HG03575 (cell line): Measurements from ENCODE around the gene RHEB.
A peak's percentile ranks its signal among the peaks of the same experiment; 100 is the strongest.

Experiments used
- ATAC-seq: cut with Tn5 transposase; IDR thresholded peaks from one replicate; pipeline ENCODE4 v1.9.1; 2021; ENCODE audit not compliant: unreplicated experiment, insufficient number of reproducible peaks, low FRiP score; ENCODE audit errors: extremely low read depth

Gene RHEB, protein sequence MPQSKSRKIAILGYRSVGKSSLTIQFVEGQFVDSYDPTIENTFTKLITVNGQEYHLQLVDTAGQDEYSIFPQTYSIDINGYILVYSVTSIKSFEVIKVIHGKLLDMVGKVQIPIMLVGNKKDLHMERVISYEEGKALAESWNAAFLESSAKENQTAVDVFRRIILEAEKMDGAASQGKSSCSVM

DNA sequence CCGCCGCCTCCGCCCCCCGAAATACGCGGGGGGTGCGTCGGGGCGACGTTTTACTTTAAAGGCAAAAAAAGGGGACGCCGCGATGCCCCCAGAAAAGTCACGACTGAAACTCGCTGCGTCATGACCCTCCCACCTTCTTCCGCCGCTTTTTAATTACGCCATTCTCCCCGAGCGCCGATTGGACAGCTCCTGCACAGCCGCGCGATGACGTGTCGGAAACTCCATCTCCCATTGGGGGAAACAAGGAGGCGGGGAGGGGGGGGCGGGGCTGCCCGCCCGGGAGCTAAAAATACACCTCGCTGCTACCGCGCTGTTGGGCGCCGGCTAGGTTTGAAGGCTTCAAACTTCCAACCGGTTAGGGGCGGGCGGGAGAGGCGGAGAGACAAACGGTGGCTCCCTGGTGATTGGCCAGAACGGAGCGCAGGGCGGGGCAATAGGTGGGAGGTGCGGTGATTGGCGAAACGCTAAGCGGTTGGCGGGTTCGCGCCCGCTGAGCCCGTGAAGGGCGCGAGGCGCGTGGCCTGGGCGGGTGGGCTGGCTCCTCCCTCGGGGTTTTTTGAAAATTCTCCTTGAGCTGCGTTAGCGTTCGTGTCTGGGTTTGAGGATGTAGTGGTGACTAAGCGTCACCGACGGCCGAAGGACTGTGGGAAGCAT lies at the start of gene RHEB:
TSS of gene RHEB (minus strand) at position 131 of the 654 bp plus-strand sequence. CDS start 384 bp downstream, outside the sequence.
- ATAC-seq: peak; percentile 53

DNA sequence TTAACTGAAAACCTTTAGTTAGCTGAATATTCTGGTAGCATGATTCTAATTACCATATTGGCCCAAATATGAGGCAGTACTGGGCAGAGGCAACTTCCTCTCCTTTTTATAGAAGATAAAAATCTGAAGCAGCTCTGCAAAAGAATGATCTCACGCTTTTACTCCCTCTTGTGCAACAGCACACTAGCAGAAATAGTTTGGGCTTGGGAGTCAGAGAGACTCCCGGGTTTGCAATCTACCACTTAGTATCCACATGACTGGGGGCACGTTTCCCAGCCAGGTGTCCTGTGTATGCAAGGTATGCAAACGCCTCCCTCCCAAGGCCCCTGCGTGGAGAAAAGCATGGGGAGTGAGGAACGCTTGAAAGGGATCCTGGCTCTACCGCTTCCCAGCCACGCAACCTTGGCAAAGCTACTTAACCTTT lies 47.2 kb upstream of the RHEB start:
- no peak for ATAC-seq

DNA sequence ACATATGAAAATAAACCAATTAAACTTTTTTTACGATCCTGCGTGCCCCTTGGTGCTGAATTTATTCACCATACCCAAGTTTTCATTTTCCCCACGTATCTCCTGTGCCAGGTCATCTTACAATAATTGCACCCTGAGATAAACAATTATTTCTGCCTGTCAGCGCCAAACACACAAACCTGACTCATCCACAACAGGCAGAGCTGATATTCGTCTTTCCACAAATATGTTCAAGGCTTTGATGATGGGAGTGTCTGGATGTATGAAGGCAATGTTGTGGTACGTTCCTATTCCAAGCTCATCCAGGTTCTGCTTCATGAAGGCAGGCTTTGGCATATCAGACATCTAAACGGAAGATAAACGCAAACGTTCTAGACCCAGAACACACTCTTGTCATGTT lies 45.8 kb upstream of the RHEB start:
- no peak for ATAC-seq

DNA sequence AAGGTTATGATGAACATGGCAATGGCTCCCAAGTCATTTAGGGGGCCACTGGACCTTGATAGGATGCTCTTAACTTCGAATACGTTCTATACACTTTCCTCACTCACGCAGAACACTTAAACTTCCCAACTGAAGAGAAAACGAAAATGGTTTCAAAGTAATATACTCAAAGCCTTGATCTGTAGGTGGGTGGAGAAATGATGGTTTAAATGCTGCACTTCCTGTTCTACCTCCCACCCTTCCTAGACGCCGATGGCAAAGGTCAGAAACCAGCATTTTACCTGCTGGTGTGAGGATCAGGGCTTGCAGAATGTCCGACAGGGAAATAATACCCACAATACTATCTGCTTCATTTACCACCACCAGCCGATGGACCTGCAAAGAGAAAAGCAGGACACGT lies 40.5 kb upstream of the RHEB start:
- no peak for ATAC-seq

DNA sequence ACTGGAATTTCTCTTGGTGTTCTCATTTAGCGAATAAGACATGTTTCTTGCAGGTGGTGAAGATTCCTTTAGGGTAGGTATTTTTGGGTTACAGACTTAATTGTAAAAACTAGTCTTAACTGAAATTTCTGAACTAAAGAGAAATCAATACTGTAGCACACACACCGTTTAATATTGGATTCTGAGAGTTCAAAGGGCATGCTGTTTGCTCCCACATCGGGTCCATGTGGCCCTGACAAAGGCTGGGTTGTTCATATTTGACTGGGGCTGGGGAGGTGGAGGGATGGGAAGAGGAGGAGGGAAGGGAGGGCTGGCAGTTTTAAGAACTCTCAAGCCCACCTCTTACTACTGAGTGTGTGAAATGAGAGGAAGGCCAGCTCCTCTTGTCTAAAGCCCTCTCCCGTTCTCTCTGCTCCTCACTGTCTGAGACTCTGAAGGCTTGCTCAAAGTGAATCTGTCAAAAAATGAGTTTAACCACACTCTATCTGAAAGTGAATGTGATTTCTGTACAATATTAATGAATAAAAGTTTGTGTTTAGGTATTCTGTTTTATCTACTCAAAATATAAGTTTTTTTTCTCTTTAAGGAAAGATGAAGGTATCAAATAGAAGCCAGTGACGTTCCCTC lies 40.0 kb upstream of the RHEB start:
- no peak for ATAC-seq

DNA sequence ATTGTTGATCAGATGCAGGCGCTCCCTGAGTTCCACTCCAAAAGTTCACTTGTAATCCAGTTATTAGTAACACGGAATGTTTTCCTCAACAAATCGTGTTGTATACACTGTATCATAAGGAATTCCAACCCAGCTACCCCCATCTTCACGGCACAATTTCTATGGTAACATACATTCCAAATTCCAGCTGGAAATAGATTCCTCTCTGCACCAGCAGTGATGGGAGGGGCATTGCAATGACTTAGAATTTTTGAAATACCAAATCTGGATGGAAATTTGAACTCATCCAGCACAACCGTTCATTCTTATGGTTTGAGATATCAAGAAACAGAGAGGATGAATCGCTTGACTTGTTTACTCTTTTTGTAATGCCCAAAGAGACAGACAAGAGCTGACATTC lies 38.9 kb upstream of the RHEB start:
- ATAC-seq: no peak

DNA sequence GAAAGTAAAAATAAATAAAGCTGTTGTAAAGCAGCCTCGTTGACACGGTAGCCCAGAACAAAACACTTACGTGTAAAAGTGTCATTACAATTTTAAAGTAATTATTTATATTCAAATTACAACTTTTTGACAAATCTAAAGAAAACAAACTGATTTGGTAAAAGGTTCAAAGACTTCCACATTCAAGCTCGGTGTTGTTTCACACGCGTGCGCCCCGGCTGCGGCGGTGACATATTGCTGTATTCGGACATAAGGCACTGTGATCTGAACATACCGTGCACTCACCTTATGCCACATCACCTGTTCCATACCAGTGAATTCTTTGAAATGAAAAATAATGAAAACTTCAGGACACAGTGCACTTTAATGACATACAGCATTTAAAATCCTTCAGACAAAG lies 36.9 kb upstream of the RHEB start:
- ATAC-seq: no peak

DNA sequence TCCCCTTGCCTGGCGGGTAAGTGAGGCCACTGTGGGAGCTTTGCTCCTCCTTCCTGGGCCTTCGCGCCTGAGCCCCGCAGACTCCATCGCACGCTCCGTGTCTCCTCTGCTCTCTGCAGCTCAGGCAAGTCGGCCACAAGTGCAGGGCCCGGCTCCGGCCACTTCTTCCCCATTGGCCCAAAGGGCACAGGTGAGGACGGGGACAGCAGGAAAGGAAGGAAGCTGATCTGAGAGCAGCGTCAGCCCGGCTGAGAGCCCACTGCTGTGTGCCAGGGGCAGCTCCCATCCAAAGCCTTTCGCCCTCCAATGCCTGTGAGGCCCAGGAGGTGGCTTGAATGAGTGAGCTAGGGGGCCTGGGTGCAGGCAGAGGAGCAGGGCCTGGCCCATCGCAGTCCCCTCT lies 33.7 kb upstream of the RHEB start:
- ATAC-seq: no peak

DNA sequence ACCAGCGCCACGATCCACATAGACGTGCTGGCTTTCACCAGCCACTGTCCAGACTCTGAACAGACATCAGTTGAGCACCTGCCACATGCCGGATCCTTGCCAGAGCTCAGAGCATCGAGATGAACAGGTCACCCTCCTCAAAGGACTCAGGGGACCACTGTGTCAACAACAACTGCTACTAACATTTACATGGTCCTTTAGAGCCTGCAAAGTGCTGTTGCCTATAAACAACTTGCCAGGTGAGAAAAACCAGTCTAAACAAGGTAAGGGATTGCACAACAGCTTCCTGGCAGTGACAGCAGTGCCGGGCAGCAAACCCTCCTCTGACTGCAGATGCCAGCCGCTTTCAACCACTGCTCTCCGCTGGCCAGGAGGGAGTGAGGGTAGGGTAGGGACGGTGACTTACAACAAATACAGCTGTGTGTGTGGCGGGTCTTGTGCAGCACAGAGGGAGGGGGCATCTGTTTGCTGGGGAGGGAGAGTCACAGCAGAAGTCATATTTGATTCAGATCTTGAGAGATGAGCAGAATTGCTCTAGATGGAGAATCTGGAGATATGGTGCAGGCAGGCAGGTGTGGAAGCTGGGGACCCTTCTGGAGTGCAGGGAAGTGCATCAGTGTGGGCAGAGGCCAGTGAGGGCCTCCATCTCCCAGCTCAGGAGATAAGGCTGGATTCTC lies 32.8 kb upstream of the RHEB start:
- no peak for ATAC-seq

DNA sequence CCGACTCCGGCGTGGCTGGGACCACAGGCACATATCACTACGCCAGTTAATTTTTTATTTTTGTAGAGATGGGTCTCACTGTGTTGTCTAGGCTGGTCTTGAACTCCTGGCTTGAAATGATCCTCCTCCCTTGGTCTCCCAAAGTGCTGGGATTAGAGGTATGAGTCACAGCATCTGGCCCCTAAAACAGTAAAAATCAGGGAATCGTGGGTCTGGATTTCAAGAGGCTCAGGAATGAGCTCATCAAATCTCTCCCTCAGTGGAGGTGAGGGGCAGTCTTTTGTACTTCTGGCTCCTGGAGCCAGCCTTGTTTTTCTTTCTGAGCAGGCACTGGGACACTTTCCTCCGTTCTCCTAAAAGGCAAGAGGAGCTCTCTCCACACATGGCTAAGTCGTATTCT lies 32.1 kb upstream of the RHEB start:
- ATAC-seq: no peak

DNA sequence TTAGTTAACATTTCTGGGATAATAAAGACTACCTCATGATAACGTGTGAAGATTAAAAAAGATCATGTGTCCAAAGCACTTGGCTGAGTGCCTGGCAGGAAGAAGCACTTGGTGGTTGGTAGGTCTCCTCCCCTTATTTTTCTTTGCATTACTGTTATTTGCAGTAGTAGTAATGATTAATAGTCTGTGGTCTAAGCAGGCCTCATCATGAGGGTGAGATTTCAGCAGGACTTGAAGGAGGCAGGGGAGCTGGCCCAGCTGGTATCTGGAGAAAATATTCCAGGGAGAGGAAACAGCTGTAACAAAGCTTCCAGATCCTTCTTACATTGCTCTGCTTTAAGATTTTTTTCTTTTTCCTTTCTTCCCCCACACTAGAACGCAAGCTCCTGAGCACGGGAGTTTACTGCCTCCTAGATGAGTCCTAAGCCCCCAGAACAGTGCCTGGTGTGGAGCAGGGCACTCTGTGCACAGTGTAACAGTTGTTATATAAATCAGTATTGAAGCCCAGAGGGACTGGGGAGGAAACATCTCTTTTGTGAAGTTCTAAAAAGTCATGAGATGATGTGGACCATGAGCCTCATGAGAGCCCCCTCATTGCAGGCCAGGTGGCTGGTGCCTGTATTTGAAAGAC lies 31.1 kb upstream of the RHEB start:
- no peak for ATAC-seq

DNA sequence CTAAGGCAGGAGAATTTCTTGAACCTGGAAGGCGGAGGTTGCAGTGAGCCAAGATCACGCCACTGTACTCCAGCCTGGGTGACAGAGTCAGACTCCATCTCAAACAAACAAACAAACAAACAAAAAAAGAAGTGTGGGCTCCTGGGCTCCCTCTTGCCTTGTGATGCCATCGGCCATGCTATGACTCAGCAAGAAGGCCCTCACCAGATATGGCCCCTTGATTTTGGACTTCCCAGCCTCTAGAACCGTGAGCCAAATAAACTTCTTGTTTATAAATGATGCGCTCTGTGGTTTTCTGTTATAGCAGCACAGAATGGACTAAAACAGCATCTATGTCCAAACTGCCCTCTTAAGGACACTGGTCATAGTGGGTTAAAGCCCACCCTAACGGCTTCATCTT lies 29.9 kb upstream of the RHEB start:
- no peak for ATAC-seq

DNA sequence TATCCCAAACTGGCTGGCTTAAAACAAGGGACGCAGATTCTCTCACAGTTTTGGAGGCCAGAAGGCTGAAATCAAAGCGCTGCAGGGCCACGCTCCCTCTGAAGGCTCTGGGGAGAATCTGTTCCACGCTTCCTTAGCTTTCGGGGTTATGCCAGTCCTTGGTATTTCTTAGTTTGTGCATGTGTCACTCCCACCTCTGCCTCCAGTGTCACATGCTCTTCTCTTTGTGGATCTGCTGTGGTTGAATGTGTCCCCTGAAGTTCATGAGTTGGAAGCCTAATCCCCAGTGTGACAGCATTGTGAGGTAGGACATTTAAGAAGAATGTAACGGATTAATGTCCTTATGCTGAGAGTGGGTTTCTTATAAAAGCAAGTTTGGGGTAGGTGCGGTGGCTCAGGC lies 29.4 kb upstream of the RHEB start:
- ATAC-seq: no peak

DNA sequence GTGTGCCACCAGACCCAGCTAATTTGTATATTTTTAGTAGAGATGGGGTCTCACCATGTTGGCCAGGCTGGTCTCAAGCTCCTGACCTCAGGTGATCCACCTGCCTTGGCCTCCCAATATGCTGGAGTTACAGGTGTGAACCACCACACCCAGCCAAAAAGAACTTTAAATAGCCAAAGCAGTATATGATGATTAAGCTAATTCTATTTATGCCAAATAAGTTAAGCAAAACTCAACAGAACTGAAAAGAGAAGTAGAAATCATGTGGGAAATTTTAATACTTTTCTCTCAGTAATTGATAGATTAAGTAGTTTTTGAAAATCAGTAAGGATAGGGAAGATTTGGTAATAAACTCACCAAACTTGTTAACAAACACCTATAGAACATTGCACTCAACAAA lies 24.5 kb upstream of the RHEB start:
- ATAC-seq: no peak

DNA sequence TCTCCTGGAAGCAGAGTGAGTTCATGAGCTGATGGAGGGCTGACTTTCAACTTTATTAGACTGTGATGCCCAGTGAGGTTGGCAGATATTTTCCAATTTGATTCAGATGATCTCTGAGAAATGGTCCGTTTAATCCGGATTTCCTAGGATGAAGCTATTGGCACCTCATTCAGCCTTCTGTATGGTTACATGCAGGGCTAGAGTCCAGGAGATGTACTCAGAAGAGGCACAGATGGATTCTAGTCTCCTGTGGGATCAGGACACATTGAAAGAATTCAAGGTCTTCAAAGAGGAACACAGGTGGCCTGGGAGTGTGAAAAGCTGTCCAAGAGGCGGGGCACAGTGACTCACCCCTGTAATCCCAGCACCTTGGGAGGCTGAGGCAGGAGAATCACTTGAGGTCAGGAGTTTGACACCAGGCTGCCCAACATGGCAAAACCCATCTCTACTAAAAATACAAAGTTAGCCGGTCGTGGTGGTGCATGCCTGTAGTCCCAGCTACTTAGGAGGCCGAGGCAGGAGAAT lies 23.0 kb upstream of the RHEB start:
- ATAC-seq: no peak

DNA sequence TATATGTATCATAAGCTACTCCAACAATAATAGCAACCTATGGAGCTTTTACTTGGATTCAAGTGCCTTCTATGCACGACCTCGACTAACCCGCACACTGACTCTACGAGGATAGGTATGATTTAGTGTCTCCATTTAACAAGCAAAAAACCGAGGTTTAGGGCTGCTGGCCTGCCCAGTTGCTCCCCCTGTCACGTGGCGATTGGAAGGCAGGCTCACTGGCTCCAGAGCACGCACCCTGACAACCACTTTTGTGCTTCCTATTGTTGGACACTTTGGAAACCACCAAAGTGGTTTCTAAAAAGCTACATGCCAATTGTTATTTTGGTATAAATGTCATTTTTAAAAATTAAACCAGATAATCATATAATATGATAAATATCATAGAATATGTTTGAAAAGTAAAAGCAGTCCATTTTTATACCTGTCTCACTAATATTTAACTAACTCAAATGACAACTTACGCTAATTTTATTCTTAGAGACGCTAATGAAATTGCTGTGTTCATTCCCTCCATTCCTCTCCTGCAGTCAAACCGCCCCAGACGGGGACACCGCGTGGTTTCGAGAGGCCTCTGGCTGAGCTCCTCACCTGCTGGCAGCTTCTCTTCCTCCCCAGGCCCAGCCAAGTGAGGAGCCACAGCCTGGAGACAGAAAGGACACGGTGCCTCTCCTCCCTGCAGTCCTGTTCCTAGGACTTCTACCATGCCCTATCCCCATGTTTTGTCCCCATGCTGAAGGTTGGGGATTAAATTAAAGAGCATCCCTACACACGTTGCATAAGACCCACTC lies 22.2 kb upstream of the RHEB start:
- ATAC-seq: no peak

DNA sequence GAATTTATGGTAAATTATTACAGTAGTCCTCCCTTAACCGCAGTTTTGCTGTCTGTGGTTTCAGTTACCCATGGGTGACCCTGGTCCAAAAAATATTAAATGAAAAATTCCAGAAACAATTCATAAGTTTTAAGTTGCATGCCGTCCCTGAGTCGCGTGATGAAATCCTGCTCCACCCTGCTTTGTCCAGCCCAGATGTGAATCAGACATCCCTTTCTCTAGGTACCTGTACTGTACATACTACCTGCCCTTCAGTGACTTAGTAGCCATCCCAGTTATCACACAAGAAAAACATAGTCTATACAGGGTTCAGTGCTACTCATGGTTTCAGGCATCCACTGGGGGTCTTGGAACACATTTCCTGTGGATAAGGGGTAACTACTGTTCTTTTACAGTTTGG lies 20.5 kb upstream of the RHEB start:
- ATAC-seq: no peak

DNA sequence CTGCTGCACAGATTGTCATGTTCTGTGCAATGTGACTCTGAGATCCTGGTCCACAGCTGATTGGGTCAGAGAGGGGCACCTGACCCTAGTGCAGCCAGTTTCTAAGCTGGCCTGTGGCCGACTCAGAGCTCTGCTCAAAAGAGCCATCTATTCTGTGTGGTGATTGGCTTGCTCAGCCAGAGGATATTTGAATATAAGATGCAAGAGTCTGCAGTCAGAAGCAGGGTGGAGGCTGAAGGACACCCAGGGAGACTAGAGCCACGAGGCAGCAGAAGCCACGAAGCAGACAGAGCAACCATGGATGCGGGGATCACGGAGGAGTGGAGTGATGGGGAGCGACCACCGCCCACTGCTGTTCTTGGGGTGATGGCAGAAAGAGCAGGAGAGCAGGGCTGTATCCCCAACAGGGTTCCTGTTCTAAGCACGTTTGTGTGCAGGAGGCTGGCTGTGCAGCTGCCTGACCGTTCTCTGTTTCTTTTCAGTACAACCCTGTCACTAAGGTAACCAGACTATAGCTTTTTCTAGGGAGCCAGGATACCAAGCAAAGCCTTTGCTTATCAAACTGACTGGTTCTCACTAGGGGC lies 19.5 kb upstream of the RHEB start:
- ATAC-seq: no peak
